Measurements from ENCODE around the gene PDE4B. TPM values are rescaled to one million over a fixed set of nuclear protein-coding genes. Genes with fewer than 3 reads are reported as not detected.

Gene PDE4B
- total and polyA plus RNA-seq, 9 of the 15 experiments (the other 6 are each of a cell fraction or from before 2014, with no cell fraction given) = 0.09 TPM; not detected in 8

DNA sequence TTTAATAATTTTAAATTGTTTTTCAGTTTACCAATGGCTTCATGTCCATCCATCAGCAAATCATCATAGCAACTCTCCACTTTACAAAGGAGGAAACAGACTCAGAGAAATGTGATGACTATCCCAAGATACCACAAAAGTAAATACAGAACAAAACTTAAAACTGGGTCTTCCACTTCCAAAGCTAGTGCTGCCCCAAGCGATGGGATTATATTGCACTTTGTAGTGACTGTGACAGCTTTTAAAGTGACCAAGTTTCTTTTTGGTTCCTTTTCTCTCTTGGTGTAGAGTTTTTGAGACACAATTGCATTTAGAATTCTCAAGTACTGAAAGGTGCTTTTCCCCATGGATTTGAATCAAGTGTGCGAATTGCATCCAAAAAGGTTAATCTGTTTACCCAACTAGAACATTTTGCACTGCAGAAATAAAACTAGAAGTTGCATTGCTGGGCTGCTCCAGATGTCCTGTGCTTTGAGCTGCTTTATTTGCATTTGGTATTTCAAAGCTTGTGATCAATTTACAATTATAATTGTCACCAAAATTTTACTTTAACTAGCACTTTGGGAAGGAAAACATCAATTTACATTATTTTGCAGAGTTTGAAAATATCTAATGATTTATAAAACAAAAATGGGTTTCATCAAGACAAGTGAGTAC lies 320.2 kb downstream of the PDE4B start (continued):
- no peak for TF ChIP-seq TAF7 (tag; IDR thresholded peaks at IDR 0.05)
- no peak for TF ChIP-seq NFIC (IDR thresholded peaks at IDR 0.05)
- TF ChIP-seq YBX1 (IDR thresholded peaks at IDR 0.05) = no peak
- TF ChIP-seq GTF3C2 (IDR thresholded peaks at IDR 0.05; ENCODE audit: borderline replicate concordance, extremely low read depth, insufficient read length) = no peak
- TF ChIP-seq, protein P1, sequence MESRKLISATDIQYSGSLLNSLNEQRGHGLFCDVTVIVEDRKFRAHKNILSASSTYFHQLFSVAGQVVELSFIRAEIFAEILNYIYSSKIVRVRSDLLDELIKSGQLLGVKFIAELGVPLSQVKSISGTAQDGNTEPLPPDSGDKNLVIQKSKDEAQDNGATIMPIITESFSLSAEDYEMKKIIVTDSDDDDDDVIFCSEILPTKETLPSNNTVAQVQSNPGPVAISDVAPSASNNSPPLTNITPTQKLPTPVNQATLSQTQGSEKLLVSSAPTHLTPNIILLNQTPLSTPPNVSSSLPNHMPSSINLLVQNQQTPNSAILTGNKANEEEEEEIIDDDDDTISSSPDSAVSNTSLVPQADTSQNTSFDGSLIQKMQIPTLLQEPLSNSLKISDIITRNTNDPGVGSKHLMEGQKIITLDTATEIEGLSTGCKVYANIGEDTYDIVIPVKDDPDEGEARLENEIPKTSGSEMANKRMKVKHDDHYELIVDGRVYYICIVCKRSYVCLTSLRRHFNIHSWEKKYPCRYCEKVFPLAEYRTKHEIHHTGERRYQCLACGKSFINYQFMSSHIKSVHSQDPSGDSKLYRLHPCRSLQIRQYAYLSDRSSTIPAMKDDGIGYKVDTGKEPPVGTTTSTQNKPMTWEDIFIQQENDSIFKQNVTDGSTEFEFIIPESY (CRISPR knock-in tag; IDR thresholded peaks at IDR 0.05) = no peak
- no peak for TF ChIP-seq ZNF445 (CRISPR knock-in tag; IDR thresholded peaks at IDR 0.05; ENCODE audit: low read depth)
